Airway epithelial cell (primary cell): Measurements from ENCODE around the gene NUB1. TPM values are rescaled to one million over a fixed set of nuclear protein-coding genes. Genes with fewer than 3 reads are reported as not detected.

ENCODE experiments used
- total RNA-seq: library from RNA; depleted of rRNA; stranded (reverse); fragments of >200 nt; gene quantifications from 2 replicates; pipeline ENCODE4 v1.2.3, GENCODE V29; 2015

NUB1 gene, protein sequence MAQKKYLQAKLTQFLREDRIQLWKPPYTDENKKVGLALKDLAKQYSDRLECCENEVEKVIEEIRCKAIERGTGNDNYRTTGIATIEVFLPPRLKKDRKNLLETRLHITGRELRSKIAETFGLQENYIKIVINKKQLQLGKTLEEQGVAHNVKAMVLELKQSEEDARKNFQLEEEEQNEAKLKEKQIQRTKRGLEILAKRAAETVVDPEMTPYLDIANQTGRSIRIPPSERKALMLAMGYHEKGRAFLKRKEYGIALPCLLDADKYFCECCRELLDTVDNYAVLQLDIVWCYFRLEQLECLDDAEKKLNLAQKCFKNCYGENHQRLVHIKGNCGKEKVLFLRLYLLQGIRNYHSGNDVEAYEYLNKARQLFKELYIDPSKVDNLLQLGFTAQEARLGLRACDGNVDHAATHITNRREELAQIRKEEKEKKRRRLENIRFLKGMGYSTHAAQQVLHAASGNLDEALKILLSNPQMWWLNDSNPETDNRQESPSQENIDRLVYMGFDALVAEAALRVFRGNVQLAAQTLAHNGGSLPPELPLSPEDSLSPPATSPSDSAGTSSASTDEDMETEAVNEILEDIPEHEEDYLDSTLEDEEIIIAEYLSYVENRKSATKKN
- 25.6 and 31.9 TPM in 2 replicates for total RNA-seq

DNA sequence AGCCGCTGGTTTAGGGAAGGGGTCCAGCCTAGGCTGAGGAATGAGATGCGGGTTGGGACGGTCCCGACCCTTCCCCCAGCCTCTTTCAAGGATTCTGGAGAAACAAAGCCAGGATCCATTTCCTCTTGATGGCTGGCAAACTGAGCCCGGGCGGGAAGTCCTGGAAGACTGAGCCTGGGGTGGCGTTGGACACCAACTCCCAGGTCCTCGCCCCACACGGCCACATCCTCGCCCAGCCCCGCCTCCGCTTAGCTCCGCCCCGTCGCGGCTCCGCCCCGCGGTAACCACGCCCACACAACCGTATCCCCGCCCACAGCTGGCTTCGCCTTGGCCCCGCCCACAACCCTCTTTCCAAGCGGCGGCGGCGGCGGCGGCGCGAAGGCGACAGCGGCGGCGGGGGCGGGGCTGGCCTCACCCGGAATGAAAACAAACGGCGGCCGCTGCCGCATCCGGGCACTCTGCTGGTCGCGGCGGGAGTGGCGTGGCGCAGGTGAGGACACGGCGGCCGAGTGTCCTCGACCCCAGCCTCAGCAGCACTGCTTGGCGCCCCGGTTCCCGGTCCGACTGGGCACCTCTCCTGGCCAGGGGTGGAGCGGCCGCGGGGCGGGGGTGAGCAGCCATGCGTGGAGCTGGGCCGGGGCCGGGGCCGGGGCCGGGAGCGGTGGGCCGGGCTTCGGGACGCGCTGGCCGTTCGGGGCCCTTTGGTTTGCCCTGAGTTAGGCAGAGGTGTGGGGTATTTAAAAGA is at the start of gene NUB1:
Gene NUB1, plus strand, starts transcription at position 456 of the 745 bp plus-strand sequence. CDS start 3,538 bp downstream, outside the sequence.

DNA sequence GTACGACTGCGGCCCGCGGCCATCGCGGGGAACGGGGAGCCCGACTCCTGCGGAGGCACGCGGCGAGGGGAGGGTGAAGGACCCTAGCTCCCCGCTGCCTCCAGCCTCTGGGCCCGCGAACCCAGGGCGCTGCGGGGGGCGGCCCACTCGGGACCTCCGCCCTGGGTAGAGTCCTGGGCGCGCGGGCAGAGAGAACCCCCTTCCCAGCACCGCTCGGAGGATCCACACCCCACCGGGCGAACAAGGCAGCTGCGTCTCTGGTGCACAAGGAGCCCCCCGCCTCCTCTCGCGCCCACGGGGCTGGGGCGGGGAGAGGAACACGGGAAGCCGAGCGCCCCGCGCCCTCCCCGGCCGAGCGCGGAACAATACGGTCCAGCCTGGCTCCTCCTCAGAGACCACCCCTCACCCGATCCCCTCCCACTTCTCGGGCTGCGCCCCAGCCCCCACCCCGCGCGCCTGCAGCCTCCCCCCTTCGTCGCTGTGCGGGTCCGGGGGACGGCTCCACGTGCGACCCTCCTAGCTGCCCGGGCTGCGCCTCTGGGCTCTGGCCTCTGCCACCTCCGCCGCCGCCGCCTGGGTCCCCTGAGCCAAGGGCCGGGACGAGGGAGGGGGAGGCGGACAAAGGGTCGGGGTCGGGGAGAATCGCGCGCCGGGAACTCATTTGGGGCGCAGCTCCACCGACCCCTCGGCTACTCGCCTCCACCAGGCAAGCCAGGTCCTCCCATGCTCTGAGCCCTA is 68.2 kb downstream of the NUB1 start, which contains the start of gene WDR86:
Gene WDR86, minus strand, starts transcription at position 372 of the 738 bp plus-strand sequence. CDS start 449 bp downstream, outside the sequence.

Other genes with a start within 250 kb of the NUB1 start
- gene GBX1, start 174.1 kb upstream of the NUB1 start, total RNA-seq: not detected in 2 replicates
- gene ASB10, start 154.6 kb upstream of the NUB1 start, total RNA-seq: not detected in 2 replicates
- not detected in 2 replicates for gene H2BK1, start 131.3 kb upstream of the NUB1 start, total RNA-seq
- 42.6 and 62.3 TPM in 2 replicates for gene ABCF2, start 114.6 kb upstream of the NUB1 start, total RNA-seq
- 39.0 and 40.6 TPM in 2 replicates for gene CHPF2, start 109.3 kb upstream of the NUB1 start, total RNA-seq
- gene SMARCD3, start 93.1 kb upstream of the NUB1 start, total RNA-seq: 3.7 and 8.1 TPM in 2 replicates
- gene WDR86, start 68.2 kb downstream of the NUB1 start, total RNA-seq: 0.14 and 1.8 TPM in 2 replicates
- gene CRYGN, start 98.3 kb downstream of the NUB1 start, total RNA-seq: not detected in 2 replicates
- 65.0 and 71.4 TPM in 2 replicates for gene RHEB, start 178.1 kb downstream of the NUB1 start, total RNA-seq